MM.1S (cell line): ENCODE results near the gene RERE.

ENCODE experiments used
- EZH2 ChIP-seq: fragments of 300-600 bp; sonication (generic); optimal IDR thresholded peaks from 2 replicates; pipeline ENCODE3; 2017; ENCODE audit warnings: low read depth, mild to moderate bottlenecking, antibody characterized with exemption, low read length, mixed read lengths
- TF ChIP-seq, protein P1 (sequence below): fragments of 300-600 bp; sonication (generic); IDR thresholded peaks from 2 replicates; pipeline ENCODE4 v1.5.1; 2016; ENCODE audit warnings: antibody characterized with exemption, low read length, mixed read lengths

DNA sequence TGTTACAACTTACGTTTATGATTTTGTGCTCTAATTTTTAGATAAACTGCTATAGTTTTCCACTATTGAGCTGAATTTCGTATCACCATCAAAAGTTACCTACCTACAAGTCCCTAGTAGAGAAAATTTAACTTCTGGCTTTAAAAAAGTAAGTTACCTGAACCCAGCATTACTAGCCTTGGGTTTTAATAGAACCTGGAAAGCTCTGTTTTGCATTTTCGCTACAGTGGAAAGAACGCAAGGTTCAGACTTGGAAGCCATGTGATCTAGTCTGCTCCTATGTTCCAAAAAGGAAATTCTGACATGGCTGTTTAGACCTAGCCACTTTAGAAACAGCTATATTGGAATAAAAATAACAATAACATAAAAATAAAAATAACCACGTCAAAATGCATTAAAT is 389.0 kb downstream of the RERE start:
- TF ChIP-seq, protein P1, sequence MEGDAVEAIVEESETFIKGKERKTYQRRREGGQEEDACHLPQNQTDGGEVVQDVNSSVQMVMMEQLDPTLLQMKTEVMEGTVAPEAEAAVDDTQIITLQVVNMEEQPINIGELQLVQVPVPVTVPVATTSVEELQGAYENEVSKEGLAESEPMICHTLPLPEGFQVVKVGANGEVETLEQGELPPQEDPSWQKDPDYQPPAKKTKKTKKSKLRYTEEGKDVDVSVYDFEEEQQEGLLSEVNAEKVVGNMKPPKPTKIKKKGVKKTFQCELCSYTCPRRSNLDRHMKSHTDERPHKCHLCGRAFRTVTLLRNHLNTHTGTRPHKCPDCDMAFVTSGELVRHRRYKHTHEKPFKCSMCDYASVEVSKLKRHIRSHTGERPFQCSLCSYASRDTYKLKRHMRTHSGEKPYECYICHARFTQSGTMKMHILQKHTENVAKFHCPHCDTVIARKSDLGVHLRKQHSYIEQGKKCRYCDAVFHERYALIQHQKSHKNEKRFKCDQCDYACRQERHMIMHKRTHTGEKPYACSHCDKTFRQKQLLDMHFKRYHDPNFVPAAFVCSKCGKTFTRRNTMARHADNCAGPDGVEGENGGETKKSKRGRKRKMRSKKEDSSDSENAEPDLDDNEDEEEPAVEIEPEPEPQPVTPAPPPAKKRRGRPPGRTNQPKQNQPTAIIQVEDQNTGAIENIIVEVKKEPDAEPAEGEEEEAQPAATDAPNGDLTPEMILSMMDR, result no peak
- TF ChIP-seq EZH2, result no peak
